Naive B cell (primary cell): ENCODE measurements around the gene GPRIN3. TPM values are rescaled to one million over a fixed set of nuclear protein-coding genes. Genes with fewer than 3 reads are reported as not detected.
A peak's percentile ranks its signal among the peaks of the same experiment; 100 is the strongest.

Experiments
- ATAC-seq, 2 donors: fragments of 150-1000 bp; cut with Tn5 transposase; 2 replicates each; pipeline ENCODE4 v1.10.0; 2021; ENCODE audit warnings: low read depth in 2 of 2, mild to moderate bottlenecking in 2 of 2, moderate library complexity in 2 of 2
- DNase-seq: peaks from one replicate; pipeline ENCODE4 v3.0.0; 2022
- H3K27ac Mint-ChIP-seq, 6 donors: one replicate each; pipeline ENCODE4 v1.8.0; 2020 to 2022; ENCODE audit warnings: mild to moderate bottlenecking in 6 of 6, mixed read lengths in 6 of 6, moderate library complexity in 5 of 6, inconsistent platforms in 2 of 6
- H3K27me3 Mint-ChIP-seq, 3 donors: one replicate each; pipeline ENCODE4 v1.8.0; 2021 to 2022; ENCODE audit warnings: mixed read lengths in 3 of 3, mild to moderate bottlenecking in 1 of 3
- H3K36me3 Mint-ChIP-seq, 2 donors: one replicate each; pipeline ENCODE4 v1.8.0; 2020 to 2022; ENCODE audit warnings: mixed read lengths in 2 of 2, inconsistent platforms in 1 of 2, mild to moderate bottlenecking in 1 of 2
- H3K4me1 Mint-ChIP-seq, 3 donors: one replicate each; pipeline ENCODE4 v1.8.0; 2020 to 2022; ENCODE audit warnings: mixed read lengths in 3 of 3, inconsistent platforms in 1 of 3, mild to moderate bottlenecking in 1 of 3, moderate library complexity in 1 of 3
- H3K4me3 Mint-ChIP-seq, 8 donors: one replicate each; pipeline ENCODE4 v1.8.0; 2020 to 2022; ENCODE audit warnings: mild to moderate bottlenecking in 8 of 8, mixed read lengths in 8 of 8, moderate library complexity in 8 of 8, inconsistent platforms in 2 of 8
- H3K9me3 Mint-ChIP-seq, 7 donors: one replicate each; pipeline ENCODE4 v1.8.0; 2020 to 2022; ENCODE audit warnings: mixed read lengths in 7 of 7, mild to moderate bottlenecking in 5 of 7, inconsistent platforms in 2 of 7, moderate library complexity in 1 of 7
- polyA plus RNA-seq, 6 donors: library from polyadenylated mRNA; unstranded; fragments of 300-500 nt; fragmentation: Illumina TruSeq; gene quantifications; one replicate each; pipeline ENCODE4 v1.2.3, GENCODE V29; 2021; ENCODE audit warnings: low read depth in 6 of 6

The GPRIN3 gene
- polyA plus RNA-seq, 6 donors from 2014 or later = 0.06 to 0.16 TPM; not detected in 4

GRCh38 chr4:89307178-89307445, 488 bp downstream of the GPRIN3 start:
- peak in 1 of 2 donors; percentile 4 for ATAC-seq
- Mint-ChIP-seq H3K9me3 (peaks cover 0 to 2% (median 0%) of the 10 kb centered on the region in 7 donors), H3K36me3 (no peaks in the 10 kb centered on the region), H3K27ac (no peak overlapping the region), H3K4me1 (peaks cover 17 to 35% (median 21%) of the 10 kb centered on the region in 3 donors), H3K27me3 (peaks cover 25 to 29% (median 29%) of the 10 kb centered on the region in 3 donors), H3K4me3 (peak overlapping the region; percentile 72 to 93 (median 87))
- no peak for DNase-seq

GRCh38 chr4:89306486-89307177, 968 bp downstream of the GPRIN3 start:
- peaks cover 17 to 35% (median 21%) of the 10 kb centered on the region in 3 donors for H3K4me1 Mint-ChIP-seq
- H3K36me3 Mint-ChIP-seq = no peaks in the 10 kb centered on the region
- ATAC-seq (no peak), DNase-seq (no peak)
- H3K9me3 Mint-ChIP-seq = peaks cover 0 to 2% (median 0%) of the 10 kb centered on the region in 7 donors
- H3K27me3 Mint-ChIP-seq = peaks cover 25 to 29% (median 27%) of the 10 kb centered on the region in 3 donors
- H3K27ac Mint-ChIP-seq = no peak overlapping the region
- peak overlapping the region; percentile 72 to 93 (median 87) for H3K4me3 Mint-ChIP-seq

DNA sequence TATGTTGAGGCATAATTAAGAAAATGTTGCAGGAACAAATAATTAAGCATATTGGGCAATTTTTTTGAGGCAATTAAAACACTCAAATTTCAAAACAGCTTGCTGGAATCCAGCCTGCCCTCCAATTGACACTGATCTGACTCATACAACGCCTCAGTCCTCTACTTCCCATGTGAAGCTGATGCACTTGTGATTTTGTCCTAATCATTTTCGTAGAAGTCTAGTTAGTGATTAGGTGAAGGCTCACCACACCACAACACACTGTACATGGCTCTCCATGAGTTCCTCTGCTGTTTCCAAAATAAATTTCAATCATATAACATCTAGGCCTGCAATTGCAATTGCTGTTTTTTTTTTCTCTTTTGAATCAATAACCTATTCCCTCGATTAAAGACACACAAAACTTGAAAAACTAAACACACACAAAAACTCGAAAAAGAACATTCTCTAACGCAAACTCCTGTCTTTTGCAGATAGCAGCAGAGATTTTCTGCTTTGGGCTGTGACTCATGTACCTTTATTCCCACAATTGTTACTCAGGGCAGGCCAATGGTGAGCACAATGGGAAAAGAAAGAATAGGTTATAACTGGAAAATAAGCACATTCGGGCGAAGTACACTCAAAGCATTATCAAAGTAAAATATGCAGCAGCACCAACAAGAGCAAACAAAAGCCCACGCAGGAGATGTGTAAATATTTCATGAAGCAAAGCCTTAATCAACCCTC, 1.7 kb downstream of the GPRIN3 start:
- DNase-seq (no peak), ATAC-seq (no peak)
- H3K27me3 Mint-ChIP-seq = peaks cover 25 to 30% (median 29%) of the 10 kb centered on the region in 3 donors

GRCh38 chr4:89305028-89305427, 2.6 kb downstream of the GPRIN3 start:
- no peak overlapping the region for H3K27ac Mint-ChIP-seq
- H3K4me1 Mint-ChIP-seq = peaks cover 17 to 35% (median 21%) of the 10 kb centered on the region in 3 donors
- H3K4me3 Mint-ChIP-seq = no peak overlapping the region
- no peak for ATAC-seq
- no peak for DNase-seq
- no peaks in the 10 kb centered on the region for H3K36me3 Mint-ChIP-seq
- peaks cover 25 to 35% (median 29%) of the 10 kb centered on the region in 3 donors for H3K27me3 Mint-ChIP-seq
- H3K9me3 Mint-ChIP-seq = peaks cover 0 to 2% (median 0%) of the 10 kb centered on the region in 7 donors

More for the DNA sequence above, 1.7 kb downstream of the GPRIN3 start:
- Mint-ChIP-seq H3K36me3 (no peaks in the 10 kb centered on the region), H3K4me3 (peak overlapping the region in 2 of 8 donors; percentile 4 to 14), H3K9me3 (peaks cover 0 to 2% (median 0%) of the 10 kb centered on the region in 7 donors), H3K27ac (no peak overlapping the region), H3K4me1 (peaks cover 17 to 35% (median 21%) of the 10 kb centered on the region in 3 donors)

DNA sequence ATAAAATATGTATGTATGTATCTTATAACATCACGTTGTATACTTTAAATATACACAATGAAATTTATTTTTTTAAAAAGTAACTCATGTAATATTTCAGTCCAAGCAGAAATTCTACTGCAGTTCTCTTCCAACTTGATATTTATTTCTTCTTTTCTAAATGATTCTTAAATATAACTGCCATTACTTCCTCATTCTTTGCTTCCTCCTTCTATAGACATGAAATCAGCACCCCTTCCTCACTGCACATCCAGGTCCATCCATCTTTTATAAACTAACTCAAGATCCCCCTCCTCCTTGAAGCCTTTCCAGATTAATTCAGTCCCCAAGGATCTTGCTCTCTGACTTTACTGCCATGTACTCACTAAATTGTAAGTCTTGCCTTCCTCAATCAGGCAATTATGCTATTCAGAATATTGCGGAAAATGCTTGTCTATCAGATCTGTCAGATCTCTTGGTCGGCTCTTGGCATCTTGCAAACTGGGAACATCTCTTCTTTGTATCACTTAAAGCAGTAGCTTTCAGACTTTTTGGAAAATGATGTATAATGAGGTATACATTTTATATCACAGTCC, 3.7 kb downstream of the GPRIN3 start:
- ATAC-seq = no peak
- Mint-ChIP-seq H3K27ac (no peak overlapping the region), H3K27me3 (peaks cover 25 to 40% (median 29%) of the 10 kb centered on the region in 3 donors), H3K4me3 (peak overlapping the region in 1 of 8 donors; percentile 2), H3K4me1 (peaks cover 22 to 40% (median 26%) of the 10 kb centered on the region in 3 donors), H3K9me3 (no peaks in the 10 kb centered on the region), H3K36me3 (no peaks in the 10 kb centered on the region)
- no peak for DNase-seq

- no peak for DNase-seq
- peaks cover 29 to 46% (median 31%) of the 10 kb centered on the region in 3 donors for H3K4me1 Mint-ChIP-seq
- H3K27me3 Mint-ChIP-seq = peaks cover 25 to 40% (median 29%) of the 10 kb centered on the region in 3 donors
- no peaks in the 10 kb centered on the region for H3K9me3 Mint-ChIP-seq
- ATAC-seq = no peak
- H3K36me3 Mint-ChIP-seq = no peaks in the 10 kb centered on the region
- no peak overlapping the region for H3K4me3 Mint-ChIP-seq
- H3K27ac Mint-ChIP-seq = no peak overlapping the region
Measured at GRCh38 chr4:89303177-89303576, 4.4 kb downstream of the GPRIN3 start.

GRCh38 chr4:89301902-89302301, 5.7 kb downstream of the GPRIN3 start:
- peaks cover 30 to 44% (median 38%) of the 10 kb centered on the region in 3 donors for H3K4me1 Mint-ChIP-seq
- peaks cover 22 to 37% (median 24%) of the 10 kb centered on the region in 3 donors for H3K27me3 Mint-ChIP-seq
- no peaks in the 10 kb centered on the region for H3K36me3 Mint-ChIP-seq
- no peak overlapping the region for H3K4me3 Mint-ChIP-seq
- no peak for DNase-seq
- H3K27ac Mint-ChIP-seq = no peak overlapping the region
- ATAC-seq = no peak
- H3K9me3 Mint-ChIP-seq = no peaks in the 10 kb centered on the region

DNA sequence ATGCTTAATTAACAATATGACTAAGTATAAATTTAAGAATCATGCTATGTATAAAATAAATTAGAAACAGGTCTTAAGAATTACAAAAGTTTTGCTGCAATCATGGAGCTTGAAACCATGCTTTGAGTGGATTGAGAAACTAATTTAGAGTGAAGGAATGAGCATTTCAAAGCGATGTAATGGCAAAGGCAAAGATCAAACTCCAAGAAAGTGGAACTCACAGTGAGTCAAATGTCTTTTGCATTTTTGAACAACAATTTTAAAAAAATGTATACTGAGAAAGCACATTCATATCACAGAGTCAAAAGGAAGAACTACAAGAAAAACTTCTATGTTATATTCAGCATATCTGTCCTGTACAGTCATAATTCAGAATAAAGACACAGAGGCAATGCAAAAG, 6.6 kb downstream of the GPRIN3 start:
- no peaks in the 10 kb centered on the region for H3K9me3 Mint-ChIP-seq
- no peaks in the 10 kb centered on the region for H3K36me3 Mint-ChIP-seq
- H3K27ac Mint-ChIP-seq = no peak overlapping the region
- ATAC-seq (no peak), DNase-seq (no peak)
- H3K4me3 Mint-ChIP-seq = no peak overlapping the region
- H3K27me3 Mint-ChIP-seq = peaks cover 13 to 28% (median 15%) of the 10 kb centered on the region in 3 donors
- peaks cover 26 to 42% (median 36%) of the 10 kb centered on the region in 3 donors for H3K4me1 Mint-ChIP-seq

GRCh38 chr4:89300499-89300898, 7.1 kb downstream of the GPRIN3 start:
- H3K9me3 Mint-ChIP-seq = no peaks in the 10 kb centered on the region
- no peaks in the 10 kb centered on the region for H3K36me3 Mint-ChIP-seq
- ATAC-seq (no peak), DNase-seq (no peak)
- peaks cover 8 to 24% (median 11%) of the 10 kb centered on the region in 3 donors for H3K27me3 Mint-ChIP-seq
- H3K4me3 Mint-ChIP-seq = no peak overlapping the region
- H3K27ac Mint-ChIP-seq = no peak overlapping the region
- H3K4me1 Mint-ChIP-seq = peaks cover 26 to 42% (median 36%) of the 10 kb centered on the region in 3 donors

DNA sequence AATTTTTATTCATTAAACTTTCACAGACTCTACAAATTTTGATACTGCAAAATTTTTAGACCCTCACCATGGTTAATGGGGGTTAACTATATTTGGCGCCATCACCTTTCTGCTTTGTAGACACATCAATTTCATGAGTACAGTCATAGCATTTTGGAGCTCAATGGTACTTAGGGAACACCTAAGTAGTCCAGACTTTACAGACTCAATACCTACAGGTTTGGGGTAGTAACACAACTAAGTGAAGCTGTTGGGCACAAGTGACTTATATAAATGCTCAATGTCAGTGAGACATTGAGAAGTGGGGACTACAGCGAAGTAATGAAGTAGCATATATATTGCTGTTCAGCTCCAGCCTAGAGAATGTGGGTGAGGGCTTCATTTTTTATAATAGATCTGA, 7.5 kb downstream of the GPRIN3 start:
- no peak overlapping the region for H3K4me3 Mint-ChIP-seq

DNA sequence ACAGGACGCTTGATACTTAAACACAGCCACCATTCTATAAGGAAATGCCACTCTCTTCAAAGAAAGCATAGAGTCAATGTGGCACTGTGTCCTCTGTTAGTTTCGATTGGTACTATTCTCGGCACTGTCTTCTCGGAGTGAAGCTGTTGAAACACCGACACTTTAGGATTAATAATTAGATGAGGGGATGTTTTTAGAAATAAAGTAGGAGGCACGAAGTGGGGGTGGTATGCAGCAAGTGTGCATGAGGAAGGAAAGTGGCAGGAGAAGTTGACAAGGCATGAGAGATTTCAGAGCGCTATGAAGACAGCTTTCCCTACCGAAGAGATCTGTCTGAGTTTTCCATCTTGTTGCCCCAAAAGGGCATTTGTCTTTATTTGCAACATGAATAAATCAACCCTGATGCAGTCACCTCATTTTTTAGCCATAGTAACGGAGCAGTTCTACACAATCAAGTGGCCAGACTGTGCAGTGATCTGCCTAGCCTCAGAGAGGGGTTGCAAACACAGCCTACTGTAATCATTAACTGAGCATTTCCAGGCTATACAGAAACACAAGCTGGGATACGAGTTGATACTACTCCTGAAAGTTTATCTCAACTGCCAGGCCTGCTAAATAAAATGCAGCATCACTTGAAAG, 8.3 kb downstream of the GPRIN3 start:
- Mint-ChIP-seq H3K27ac (peak overlapping the region in 2 of 6 donors; percentile 1 to 66), H3K4me1 (peaks cover 35 to 50% (median 48%) of the 10 kb centered on the region in 3 donors), H3K9me3 (no peaks in the 10 kb centered on the region), H3K27me3 (peaks cover 0 to 29% (median 5%) of the 10 kb centered on the region in 3 donors), H3K4me3 (peak overlapping the region in 7 of 8 donors; percentile 44 to 75 (median 67)), H3K36me3 (no peaks in the 10 kb centered on the region)
- DNase-seq = no peak
- peak; percentile 40 for ATAC-seq

More for the DNA sequence above, 7.5 kb downstream of the GPRIN3 start:
- DNase-seq = no peak
- Mint-ChIP-seq H3K9me3 (no peaks in the 10 kb centered on the region), H3K36me3 (no peaks in the 10 kb centered on the region), H3K27ac (no peak overlapping the region), H3K4me1 (peaks cover 30 to 43% (median 40%) of the 10 kb centered on the region in 3 donors), H3K27me3 (peaks cover 3 to 25% (median 7%) of the 10 kb centered on the region in 3 donors)
- ATAC-seq = no peak

DNA sequence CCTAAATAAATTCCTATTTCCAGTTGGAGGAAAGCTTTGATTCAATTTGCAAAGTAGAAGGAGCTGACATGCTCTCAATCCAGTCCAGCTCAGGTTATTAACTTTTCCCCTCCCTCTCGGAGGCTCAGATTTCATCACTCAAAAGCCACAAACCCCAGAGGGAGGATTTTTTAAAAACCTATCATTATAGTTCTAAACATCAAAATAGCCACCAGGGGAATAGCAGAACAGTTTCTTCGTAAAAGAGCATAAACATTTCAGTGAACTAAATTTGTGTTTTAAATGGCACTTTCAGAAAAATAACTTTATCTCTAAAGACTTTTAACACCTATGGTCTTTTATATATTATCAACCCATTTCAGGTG, 8.8 kb downstream of the GPRIN3 start:
- DNase-seq (peak; percentile 18), ATAC-seq (peak; percentile 40)
- H3K9me3 Mint-ChIP-seq = no peaks in the 10 kb centered on the region
- peaks cover 31 to 48% (median 47%) of the 10 kb centered on the region in 3 donors for H3K4me1 Mint-ChIP-seq
- H3K36me3 Mint-ChIP-seq = no peaks in the 10 kb centered on the region
- H3K27me3 Mint-ChIP-seq = peaks cover 0 to 27% (median 5%) of the 10 kb centered on the region in 3 donors
- H3K4me3 Mint-ChIP-seq = peak overlapping the region in 6 of 8 donors; percentile 44 to 72 (median 66)
- peak overlapping the region in 2 of 6 donors; percentile 49 to 65 for H3K27ac Mint-ChIP-seq

DNA sequence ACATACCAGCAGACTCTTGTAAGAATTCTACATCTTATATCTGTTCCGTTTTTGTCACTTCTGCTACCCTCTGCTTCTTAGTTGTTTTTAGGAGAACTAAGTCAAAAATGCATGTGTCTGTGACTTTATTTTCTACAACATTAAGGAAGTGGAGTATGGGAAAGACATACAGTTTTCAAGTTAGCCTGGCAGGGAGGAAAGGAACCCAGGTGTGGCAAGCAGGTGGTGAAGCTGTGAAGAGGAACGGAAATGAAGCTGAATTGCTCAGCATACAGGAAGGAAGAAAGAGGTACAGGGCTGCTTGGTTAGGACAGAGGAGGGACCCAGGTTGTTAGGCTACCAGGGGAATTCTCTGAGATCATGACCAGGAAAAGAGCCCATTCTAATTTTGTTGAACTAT, 9.4 kb downstream of the GPRIN3 start:
- Mint-ChIP-seq H3K9me3 (no peaks in the 10 kb centered on the region), H3K4me1 (peaks cover 31 to 47% (median 42%) of the 10 kb centered on the region in 3 donors), H3K27ac (no peak overlapping the region), H3K4me3 (peak overlapping the region in 7 of 8 donors; percentile 22 to 78 (median 64)), H3K27me3 (peaks cover 6 to 31% (median 10%) of the 10 kb centered on the region in 3 donors), H3K36me3 (no peaks in the 10 kb centered on the region)
- ATAC-seq = peak; percentile 70 to 74
- peak; percentile 50 for DNase-seq
